Measurements from ENCODE around the gene KLHDC4.

DNA sequence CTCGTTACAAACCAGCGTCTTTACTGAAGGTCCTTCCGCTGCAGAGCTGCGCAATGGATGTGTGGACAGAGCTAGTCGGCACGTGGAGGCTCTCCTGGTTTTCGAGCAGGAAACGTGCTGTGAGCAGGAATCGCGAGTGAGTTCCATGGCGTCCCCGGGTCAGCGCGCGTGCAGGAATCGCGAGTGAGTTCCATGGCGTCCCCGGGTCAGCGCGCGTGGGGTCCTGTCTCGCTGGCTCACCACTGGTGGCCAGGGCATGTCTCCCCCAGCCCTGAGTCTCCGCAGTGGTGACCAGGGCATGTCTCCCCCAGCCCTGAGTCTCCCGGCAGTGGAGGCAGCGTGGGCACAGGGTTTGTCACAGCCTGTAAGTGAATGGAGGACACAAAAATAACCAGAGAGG lies 62.7 kb downstream of the KLHDC4 start:
- TF ChIP-seq YY1 (IDR thresholded peaks at IDR 0.05; ENCODE audit: insufficient read depth, insufficient read length), result no peak
- TF ChIP-seq ZNF274 (IDR thresholded peaks at IDR 0.05; ENCODE audit: low read depth, low read length), result no peak

All from NT2/D1 (cell line).